Choroid plexus epithelial cell (primary cell): ENCODE results near the gene DNAJC6.

Experiments used
- DNase-seq: peaks from one replicate; pipeline ENCODE4 v3.0.0-alpha.2; 2010; ENCODE audit warnings: low read depth
- H3K4me3 ChIP-seq: 2 replicates; pipeline ENCODE4 v1.5.1; 2011; ENCODE audit warnings: low read depth, mild to moderate bottlenecking, control low read depth, low read length, moderate library complexity
- TF ChIP-seq, protein P1 (sequence below): conservative IDR thresholded peaks from 2 replicates; pipeline ENCODE4 v1.5.1; 2011; ENCODE audit warnings: low read depth, mild to moderate bottlenecking, control low read depth, inconsistent platforms, low read length, moderate library complexity

DNAJC6 gene

DNA sequence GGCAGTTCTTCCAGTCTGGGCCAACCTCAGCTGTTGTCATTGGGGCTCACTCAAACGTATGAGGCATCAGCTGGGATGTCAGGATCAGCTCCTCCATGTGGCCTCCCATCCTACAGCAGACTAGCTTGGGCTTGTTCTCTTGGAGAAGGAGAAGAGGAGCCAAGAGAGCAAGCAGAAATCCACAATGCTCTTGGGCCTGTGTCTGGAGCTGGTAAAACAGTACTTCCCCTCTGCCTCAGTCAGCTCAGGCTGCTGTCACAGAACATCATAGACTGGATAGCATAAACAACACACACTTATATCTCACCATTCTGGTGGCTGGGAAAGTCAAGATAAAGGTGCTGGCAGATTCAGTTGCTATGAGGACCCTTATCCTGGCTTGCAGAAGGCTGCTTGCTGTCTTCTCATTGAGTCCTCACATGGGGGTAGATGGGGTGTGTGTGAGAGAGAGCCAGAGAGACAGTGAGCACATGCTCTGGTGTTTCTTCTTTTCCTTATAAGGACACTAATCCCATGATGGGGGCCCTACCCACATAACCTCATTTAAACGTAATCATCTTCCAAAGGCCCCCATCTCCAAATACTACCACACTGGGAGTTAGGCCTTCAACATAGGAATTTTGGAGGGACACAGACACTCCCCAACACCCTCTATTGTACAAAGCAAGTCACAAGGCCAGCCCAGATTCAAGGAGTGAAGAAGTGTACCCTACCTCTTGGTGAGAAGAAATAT, 16.3 kb upstream of the DNAJC6 start:
- TF ChIP-seq, protein P1, sequence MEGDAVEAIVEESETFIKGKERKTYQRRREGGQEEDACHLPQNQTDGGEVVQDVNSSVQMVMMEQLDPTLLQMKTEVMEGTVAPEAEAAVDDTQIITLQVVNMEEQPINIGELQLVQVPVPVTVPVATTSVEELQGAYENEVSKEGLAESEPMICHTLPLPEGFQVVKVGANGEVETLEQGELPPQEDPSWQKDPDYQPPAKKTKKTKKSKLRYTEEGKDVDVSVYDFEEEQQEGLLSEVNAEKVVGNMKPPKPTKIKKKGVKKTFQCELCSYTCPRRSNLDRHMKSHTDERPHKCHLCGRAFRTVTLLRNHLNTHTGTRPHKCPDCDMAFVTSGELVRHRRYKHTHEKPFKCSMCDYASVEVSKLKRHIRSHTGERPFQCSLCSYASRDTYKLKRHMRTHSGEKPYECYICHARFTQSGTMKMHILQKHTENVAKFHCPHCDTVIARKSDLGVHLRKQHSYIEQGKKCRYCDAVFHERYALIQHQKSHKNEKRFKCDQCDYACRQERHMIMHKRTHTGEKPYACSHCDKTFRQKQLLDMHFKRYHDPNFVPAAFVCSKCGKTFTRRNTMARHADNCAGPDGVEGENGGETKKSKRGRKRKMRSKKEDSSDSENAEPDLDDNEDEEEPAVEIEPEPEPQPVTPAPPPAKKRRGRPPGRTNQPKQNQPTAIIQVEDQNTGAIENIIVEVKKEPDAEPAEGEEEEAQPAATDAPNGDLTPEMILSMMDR, result no peak
- no peak overlapping the region for H3K4me3 ChIP-seq
- DNase-seq, result no peak

GRCh38 chr1:65297706-65298105, 11.6 kb upstream of the DNAJC6 start:
- DNase-seq, result no peak
- no peak overlapping the region for H3K4me3 ChIP-seq
- TF ChIP-seq, protein P1, result no peak

DNA sequence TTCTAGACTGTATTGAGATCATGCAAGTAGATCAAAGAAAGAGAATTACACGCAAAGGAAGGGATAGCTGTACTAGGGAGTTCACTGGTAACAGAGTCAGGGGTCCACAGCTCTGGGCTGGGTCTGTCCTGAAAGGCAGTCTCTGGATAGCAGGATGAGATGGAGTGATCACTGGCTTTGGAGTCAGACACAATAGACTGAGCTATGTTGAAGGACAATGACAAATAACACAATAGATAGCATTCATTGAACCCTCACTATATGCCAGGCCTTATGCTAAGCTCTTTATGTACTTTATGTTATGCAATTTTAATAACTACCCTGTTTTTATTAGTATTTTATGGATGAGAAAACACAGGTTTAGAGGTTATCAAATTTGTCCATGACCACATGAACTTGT, 10.0 kb upstream of the DNAJC6 start:
- TF ChIP-seq, protein P1, result no peak
- no peak for DNase-seq
- no peak overlapping the region for H3K4me3 ChIP-seq

DNA sequence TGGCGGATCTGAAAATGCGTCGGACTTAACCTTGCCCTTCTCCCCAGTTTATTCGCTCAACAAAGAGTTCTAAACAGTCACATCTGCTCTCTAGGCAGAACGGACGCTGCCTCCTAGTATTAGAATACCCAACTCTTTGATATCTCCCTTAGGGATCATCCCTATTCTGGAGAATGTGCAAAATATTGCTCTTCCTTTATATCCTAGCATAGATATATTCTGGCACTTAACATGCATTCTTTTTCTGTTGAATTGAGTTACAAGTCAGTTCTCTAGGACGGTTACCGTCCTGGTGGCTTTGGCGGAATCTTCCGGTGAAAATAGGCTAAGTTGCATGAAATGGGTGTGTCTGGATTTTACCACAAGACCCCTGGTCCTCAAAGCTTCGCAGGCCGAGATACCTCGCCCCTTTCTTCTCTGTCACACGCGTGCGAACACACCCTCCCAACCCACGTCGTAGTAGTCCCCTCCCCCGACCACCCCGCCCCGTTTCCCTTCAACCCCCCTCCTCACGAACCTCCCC, 501 bp upstream of the DNAJC6 start:
- DNase-seq, result no peak
- TF ChIP-seq, protein P1, result no peak
- H3K4me3 ChIP-seq, result no peak overlapping the region

- TF ChIP-seq, protein P1, result no peak
- no peak for DNase-seq
- peak overlapping the region; percentile 24 for H3K4me3 ChIP-seq
Measured at GRCh38 chr1:65310078-65310587, 790 bp downstream of the DNAJC6 start.

DNA sequence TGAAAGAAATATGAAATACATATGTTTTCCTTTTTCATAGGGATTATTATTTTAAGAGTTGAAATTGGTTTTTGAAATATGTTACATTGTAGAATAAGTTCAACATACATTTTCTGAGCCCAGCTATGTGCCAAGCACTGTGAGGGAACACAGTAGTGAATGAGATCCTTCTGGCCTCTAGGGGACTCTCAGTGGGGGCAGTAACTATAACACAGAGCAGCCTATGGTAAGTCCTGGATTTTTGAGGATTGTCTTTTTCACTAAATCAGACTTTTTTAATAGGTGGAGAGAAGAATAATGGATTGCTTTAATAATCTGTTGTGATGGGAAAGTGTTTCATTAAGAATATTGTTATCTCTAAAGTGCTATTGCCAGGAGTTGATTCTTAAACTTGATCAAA, 2.4 kb downstream of the DNAJC6 start:
- no peak overlapping the region for H3K4me3 ChIP-seq
- TF ChIP-seq, protein P1, result no peak
- DNase-seq, result no peak

DNA sequence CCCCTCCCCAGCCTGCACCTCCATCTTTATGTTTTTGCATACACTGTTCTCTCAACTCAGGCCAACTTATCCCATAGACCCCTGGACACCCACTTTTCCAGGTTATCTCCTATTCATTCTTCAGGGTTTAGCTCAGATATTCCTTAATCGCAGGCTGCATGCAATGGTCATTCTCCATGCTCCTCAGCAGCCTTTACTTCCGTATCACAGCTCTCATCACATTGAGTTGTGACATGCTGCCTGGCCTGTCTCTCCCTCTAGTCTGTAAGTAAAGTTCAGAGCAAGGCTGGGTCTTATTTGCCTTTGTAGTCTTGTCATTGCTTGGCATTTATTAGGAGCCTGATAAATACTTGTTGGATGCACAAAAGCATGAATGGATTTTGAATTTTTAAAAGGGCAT, 6.9 kb downstream of the DNAJC6 start:
- DNase-seq, result no peak
- TF ChIP-seq, protein P1, result no peak
- no peak overlapping the region for H3K4me3 ChIP-seq
